ENCODE measurements around the gene SLC30A10.
"Not testable (repeated sequence)": the region's sequence is repeated elsewhere in the genome, so short reads cannot be mapped to it uniquely, and the experiment has no call there.

Gene SLC30A10

GRCh38 chr1:219954736-219955421 is 26.5 kb upstream of the SLC30A10 start:
- no peaks in the 10 kb centered on the region for H3K36me3 ChIP-seq (ENCODE audit: control insufficient read depth in 1 of 2, insufficient read depth in 2 of 2, low read length in 2 of 2)
- H3K4me3 ChIP-seq (ENCODE audit: low read depth in 1 of 2, low read length in 2 of 2) = no peak overlapping the region
- H3K9ac ChIP-seq (ENCODE audit: low read depth in 1 of 2, low read length in 2 of 2) = no peak overlapping the region
- no peak overlapping the region for H3K27ac ChIP-seq (ENCODE audit: low read depth, low read length)
- peaks cover 5 to 11% of the 10 kb centered on the region in 2 donors for H3K4me1 ChIP-seq (ENCODE audit: control insufficient read depth in 1 of 2, insufficient read depth in 2 of 2, low read length in 2 of 2)
- H3K9me3 ChIP-seq (ENCODE audit: control insufficient read depth in 1 of 2, low read length in 2 of 2) = no peaks in the 10 kb centered on the region
- no peaks in the 10 kb centered on the region for H3K27me3 ChIP-seq (ENCODE audit: control insufficient read depth in 1 of 2, insufficient read depth in 2 of 2, low read length in 2 of 2)

DNA sequence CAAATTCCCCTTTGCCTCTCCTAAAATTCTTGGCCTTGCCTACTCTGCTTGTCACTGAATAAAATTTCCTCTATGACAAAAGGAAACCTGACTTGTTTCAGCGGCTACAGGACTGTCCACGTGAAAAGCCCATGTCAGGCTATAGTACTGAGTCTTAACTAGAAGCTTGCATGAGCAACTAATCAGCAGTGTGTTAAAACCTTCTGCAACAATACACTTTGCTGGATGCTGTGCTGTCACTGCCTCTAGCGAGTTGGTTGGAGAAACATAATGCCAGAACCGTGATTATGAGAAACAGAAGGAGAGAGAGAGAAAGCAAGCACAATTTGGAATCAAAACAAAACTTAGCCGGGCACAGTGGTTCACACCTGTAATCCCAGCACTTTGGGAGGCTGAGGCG is 25.7 kb upstream of the SLC30A10 start:
- Histone ChIP-seq H3K4me3 (ENCODE audit: low read depth in 1 of 2, low read length in 2 of 2) (no peak overlapping the region), H3K4me1 (ENCODE audit: control insufficient read depth in 1 of 2, insufficient read depth in 2 of 2, low read length in 2 of 2) (peaks cover 5 to 11% of the 10 kb centered on the region in 2 donors), H3K9ac (ENCODE audit: low read depth in 1 of 2, low read length in 2 of 2) (no peak overlapping the region), H3K27ac (ENCODE audit: low read depth, low read length) (no peak overlapping the region), H3K9me3 (ENCODE audit: control insufficient read depth in 1 of 2, low read length in 2 of 2) (no peaks in the 10 kb centered on the region), H3K36me3 (ENCODE audit: control insufficient read depth in 1 of 2, insufficient read depth in 2 of 2, low read length in 2 of 2) (no peaks in the 10 kb centered on the region), H3K27me3 (ENCODE audit: control insufficient read depth in 1 of 2, insufficient read depth in 2 of 2, low read length in 2 of 2) (no peaks in the 10 kb centered on the region)

GRCh38 chr1:219952361-219952760 is 24.0 kb upstream of the SLC30A10 start:
- H3K9me3 ChIP-seq (ENCODE audit: control insufficient read depth in 1 of 2, low read length in 2 of 2) = no peaks in the 10 kb centered on the region
- no peak overlapping the region for H3K27ac ChIP-seq (ENCODE audit: low read depth, low read length)
- H3K27me3 ChIP-seq (ENCODE audit: control insufficient read depth in 1 of 2, insufficient read depth in 2 of 2, low read length in 2 of 2) = no peaks in the 10 kb centered on the region
- no peak overlapping the region for H3K4me3 ChIP-seq (ENCODE audit: low read depth in 1 of 2, low read length in 2 of 2)
- H3K9ac ChIP-seq (ENCODE audit: low read depth in 1 of 2, low read length in 2 of 2) = no peak overlapping the region
- H3K36me3 ChIP-seq (ENCODE audit: control insufficient read depth in 1 of 2, insufficient read depth in 2 of 2, low read length in 2 of 2) = no peaks in the 10 kb centered on the region
- peaks cover 0 to 4% of the 10 kb centered on the region in 2 donors for H3K4me1 ChIP-seq (ENCODE audit: control insufficient read depth in 1 of 2, insufficient read depth in 2 of 2, low read length in 2 of 2)

- not testable (repeated sequence) for H3K9ac ChIP-seq (ENCODE audit: low read depth in 1 of 2, low read length in 2 of 2); H3K9me3 ChIP-seq (ENCODE audit: control insufficient read depth in 1 of 2, low read length in 2 of 2); H3K27me3 ChIP-seq (ENCODE audit: control insufficient read depth in 1 of 2, insufficient read depth in 2 of 2, low read length in 2 of 2); H3K4me1 ChIP-seq (ENCODE audit: control insufficient read depth in 1 of 2, insufficient read depth in 2 of 2, low read length in 2 of 2); H3K27ac ChIP-seq (ENCODE audit: low read depth, low read length); H3K36me3 ChIP-seq (ENCODE audit: control insufficient read depth in 1 of 2, insufficient read depth in 2 of 2, low read length in 2 of 2); H3K4me3 ChIP-seq (ENCODE audit: low read depth in 1 of 2, low read length in 2 of 2)
Measured at GRCh38 chr1:219949227-219949626, 20.9 kb upstream of the SLC30A10 start.

GRCh38 chr1:219948766-219949165 is 20.4 kb upstream of the SLC30A10 start:
- H3K27ac ChIP-seq (ENCODE audit: low read depth, low read length); H3K36me3 ChIP-seq (ENCODE audit: control insufficient read depth in 1 of 2, insufficient read depth in 2 of 2, low read length in 2 of 2); H3K27me3 ChIP-seq (ENCODE audit: control insufficient read depth in 1 of 2, insufficient read depth in 2 of 2, low read length in 2 of 2); H3K9ac ChIP-seq (ENCODE audit: low read depth in 1 of 2, low read length in 2 of 2); H3K4me3 ChIP-seq (ENCODE audit: low read depth in 1 of 2, low read length in 2 of 2); H3K4me1 ChIP-seq (ENCODE audit: control insufficient read depth in 1 of 2, insufficient read depth in 2 of 2, low read length in 2 of 2); H3K9me3 ChIP-seq (ENCODE audit: control insufficient read depth in 1 of 2, low read length in 2 of 2): not testable (repeated sequence)

DNA sequence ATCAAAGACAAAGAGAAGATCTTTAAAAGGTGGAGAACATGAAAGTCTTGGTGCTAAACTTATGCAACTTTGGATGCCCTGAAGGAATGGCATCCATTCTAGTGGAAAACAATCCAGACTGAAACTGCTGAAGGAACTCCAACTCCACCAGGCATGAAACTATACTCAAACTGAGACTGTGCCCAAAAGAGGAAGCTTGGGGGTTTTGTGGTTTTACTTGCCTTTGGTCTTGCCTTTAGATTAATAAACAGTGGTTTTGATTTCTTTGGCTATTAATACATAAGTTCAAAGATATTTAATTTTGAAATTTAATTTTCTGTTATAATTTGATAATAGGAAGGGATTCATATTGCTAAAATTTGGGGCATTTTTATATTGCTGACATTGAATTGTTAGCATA is 17.4 kb upstream of the SLC30A10 start:
- Histone ChIP-seq H3K27ac (ENCODE audit: low read depth, low read length) (no peak overlapping the region), H3K9me3 (ENCODE audit: control insufficient read depth in 1 of 2, low read length in 2 of 2) (no peaks in the 10 kb centered on the region), H3K27me3 (ENCODE audit: control insufficient read depth in 1 of 2, insufficient read depth in 2 of 2, low read length in 2 of 2) (no peaks in the 10 kb centered on the region), H3K4me1 (ENCODE audit: control insufficient read depth in 1 of 2, insufficient read depth in 2 of 2, low read length in 2 of 2) (no peaks in the 10 kb centered on the region), H3K9ac (ENCODE audit: low read depth in 1 of 2, low read length in 2 of 2) (no peak overlapping the region), H3K4me3 (ENCODE audit: low read depth in 1 of 2, low read length in 2 of 2) (no peak overlapping the region), H3K36me3 (ENCODE audit: control insufficient read depth in 1 of 2, insufficient read depth in 2 of 2, low read length in 2 of 2) (no peaks in the 10 kb centered on the region)

- H3K36me3 ChIP-seq (ENCODE audit: control insufficient read depth in 1 of 2, insufficient read depth in 2 of 2, low read length in 2 of 2) = no peaks in the 10 kb centered on the region
- no peaks in the 10 kb centered on the region for H3K9me3 ChIP-seq (ENCODE audit: control insufficient read depth in 1 of 2, low read length in 2 of 2)
- no peak overlapping the region for H3K4me3 ChIP-seq (ENCODE audit: low read depth in 1 of 2, low read length in 2 of 2)
- H3K27ac ChIP-seq (ENCODE audit: low read depth, low read length) = no peak overlapping the region
- H3K4me1 ChIP-seq (ENCODE audit: control insufficient read depth in 1 of 2, insufficient read depth in 2 of 2, low read length in 2 of 2) = no peaks in the 10 kb centered on the region
- no peak overlapping the region for H3K9ac ChIP-seq (ENCODE audit: low read depth in 1 of 2, low read length in 2 of 2)
- H3K27me3 ChIP-seq (ENCODE audit: control insufficient read depth in 1 of 2, insufficient read depth in 2 of 2, low read length in 2 of 2) = peaks cover 4 to 9% of the 10 kb centered on the region in 2 donors
Measured at GRCh38 chr1:219941179-219942118, 13.1 kb upstream of the SLC30A10 start.

DNA sequence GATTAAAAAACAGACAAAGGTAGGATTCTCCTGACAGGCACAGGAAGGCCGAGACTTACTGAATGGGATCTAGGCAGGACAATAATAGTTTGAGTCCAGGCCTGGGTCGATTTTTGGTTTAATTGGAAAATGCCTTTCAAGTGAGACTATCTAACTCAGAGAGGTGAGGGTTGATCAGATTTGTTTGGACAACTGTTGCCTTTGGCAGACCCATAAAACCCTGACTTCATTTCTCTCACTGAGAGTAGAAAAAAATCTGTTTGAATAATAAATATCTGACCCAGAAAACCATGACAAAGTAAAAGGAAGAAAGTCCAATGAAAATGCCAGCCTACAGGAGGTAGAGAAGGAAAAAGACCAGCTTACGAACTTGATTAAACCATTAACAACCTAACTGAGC is 12.3 kb upstream of the SLC30A10 start:
- Histone ChIP-seq H3K9me3 (ENCODE audit: control insufficient read depth in 1 of 2, low read length in 2 of 2) (no peaks in the 10 kb centered on the region), H3K9ac (ENCODE audit: low read depth in 1 of 2, low read length in 2 of 2) (no peak overlapping the region), H3K4me1 (ENCODE audit: control insufficient read depth in 1 of 2, insufficient read depth in 2 of 2, low read length in 2 of 2) (no peaks in the 10 kb centered on the region), H3K36me3 (ENCODE audit: control insufficient read depth in 1 of 2, insufficient read depth in 2 of 2, low read length in 2 of 2) (no peaks in the 10 kb centered on the region), H3K27ac (ENCODE audit: low read depth, low read length) (no peak overlapping the region), H3K4me3 (ENCODE audit: low read depth in 1 of 2, low read length in 2 of 2) (no peak overlapping the region), H3K27me3 (ENCODE audit: control insufficient read depth in 1 of 2, insufficient read depth in 2 of 2, low read length in 2 of 2) (peaks cover 4 to 12% of the 10 kb centered on the region in 2 donors)

- H3K4me1 ChIP-seq (ENCODE audit: control insufficient read depth in 1 of 2, insufficient read depth in 2 of 2, low read length in 2 of 2) = no peaks in the 10 kb centered on the region
- H3K9ac ChIP-seq (ENCODE audit: low read depth in 1 of 2, low read length in 2 of 2) = no peak overlapping the region
- H3K36me3 ChIP-seq (ENCODE audit: control insufficient read depth in 1 of 2, insufficient read depth in 2 of 2, low read length in 2 of 2) = no peaks in the 10 kb centered on the region
- H3K9me3 ChIP-seq (ENCODE audit: control insufficient read depth in 1 of 2, low read length in 2 of 2) = no peaks in the 10 kb centered on the region
- H3K27ac ChIP-seq (ENCODE audit: low read depth, low read length) = no peak overlapping the region
- peaks cover 4 to 12% of the 10 kb centered on the region in 2 donors for H3K27me3 ChIP-seq (ENCODE audit: control insufficient read depth in 1 of 2, insufficient read depth in 2 of 2, low read length in 2 of 2)
- H3K4me3 ChIP-seq (ENCODE audit: low read depth in 1 of 2, low read length in 2 of 2) = no peak overlapping the region
Measured at GRCh38 chr1:219938706-219939105, 10.3 kb upstream of the SLC30A10 start.

GRCh38 chr1:219933763-219934162 is 5.4 kb upstream of the SLC30A10 start:
- not testable (repeated sequence) for H3K9ac ChIP-seq (ENCODE audit: low read depth in 1 of 2, low read length in 2 of 2); H3K4me3 ChIP-seq (ENCODE audit: low read depth in 1 of 2, low read length in 2 of 2); H3K4me1 ChIP-seq (ENCODE audit: control insufficient read depth in 1 of 2, insufficient read depth in 2 of 2, low read length in 2 of 2); H3K36me3 ChIP-seq (ENCODE audit: control insufficient read depth in 1 of 2, insufficient read depth in 2 of 2, low read length in 2 of 2); H3K9me3 ChIP-seq (ENCODE audit: control insufficient read depth in 1 of 2, low read length in 2 of 2); H3K27ac ChIP-seq (ENCODE audit: low read depth, low read length)
- H3K27me3 ChIP-seq (ENCODE audit: control insufficient read depth in 1 of 2, insufficient read depth in 2 of 2, low read length in 2 of 2) = peaks cover 0 to 12% of the 10 kb centered on the region in 2 donors
